RKO (cell line): ENCODE data around the gene BIRC5.
"Not testable (repeated sequence)": the region's sequence is repeated elsewhere in the genome, so short reads cannot be mapped to it uniquely, and the experiment has no call there.

ENCODE experiments used
- DNase-seq: peaks from one replicate; pipeline ENCODE4 v3.0.0-alpha.2; 2016; ENCODE audit warnings: low spot score

The BIRC5 gene

GRCh38 chr17:78240012-78240655, 26.1 kb downstream of the BIRC5 start:
- DNase-seq: no peak

GRCh38 chr17:78240839-78241238, 26.8 kb downstream of the BIRC5 start:
- DNase-seq: no peak

GRCh38 chr17:78241277-78242023, 27.4 kb downstream of the BIRC5 start:
- DNase-seq: peak; percentile 64

GRCh38 chr17:78242024-78242742, 28.1 kb downstream of the BIRC5 start:
- no peak for DNase-seq

GRCh38 chr17:78247304-78247703, 33.3 kb downstream of the BIRC5 start:
- DNase-seq: no peak

- no peak for DNase-seq
Measured at GRCh38 chr17:78248051-78248914, 34.2 kb downstream of the BIRC5 start.

- DNase-seq: no peak
Measured at GRCh38 chr17:78249074-78249817, 35.2 kb downstream of the BIRC5 start.

GRCh38 chr17:78249818-78250806, 36.1 kb downstream of the BIRC5 start:
- DNase-seq: no peak

- peak; percentile 89 for DNase-seq
Measured at GRCh38 chr17:78250891-78251772, 37.1 kb downstream of the BIRC5 start.

- no peak for DNase-seq
Measured at GRCh38 chr17:78251773-78252103, 37.7 kb downstream of the BIRC5 start.

GRCh38 chr17:78252111-78252634, 38.1 kb downstream of the BIRC5 start:
- DNase-seq: no peak

- DNase-seq: no peak
Measured at GRCh38 chr17:78252701-78253635, 38.9 kb downstream of the BIRC5 start.

GRCh38 chr17:78253636-78253945, 39.5 kb downstream of the BIRC5 start:
- DNase-seq: not testable (repeated sequence)

- peak; percentile 82 for DNase-seq
Measured at GRCh38 chr17:78253946-78254672, 40.1 kb downstream of the BIRC5 start.

GRCh38 chr17:78255029-78255656, 41.1 kb downstream of the BIRC5 start:
- no peak for DNase-seq

GRCh38 chr17:78255953-78256706, 42.1 kb downstream of the BIRC5 start:
- DNase-seq: no peak
